GM12878 (cell line): ENCODE results near the gene ALG2. TPM values are rescaled to one million over a fixed set of nuclear protein-coding genes. Genes with fewer than 3 reads are reported as not detected.

ENCODE experiments used
- BCL11A ChIP-seq: IDR thresholded peaks from 2 replicates; pipeline ENCODE4 v1.6.1; 2011; ENCODE audit warnings: low read depth, low read length
- CREM ChIP-seq: IDR thresholded peaks from 2 replicates; pipeline ENCODE4 v1.6.1; 2014; ENCODE audit warnings: antibody characterized with exemption, low read depth
- E4F1 ChIP-seq: fragments of 450-650 bp; IDR thresholded peaks from 2 replicates; pipeline ENCODE4 v1.6.1; 2018; ENCODE audit warnings: borderline replicate concordance, mild to moderate bottlenecking; ENCODE audit not compliant: partially characterized antibody
- EP300 ChIP-seq, 2 experiments: fragments of 150-350 bp in 1 of 2; IDR thresholded peaks; 2 replicates each; pipeline ENCODE4 v1.6.1; 2011 to 2012; ENCODE audit warnings: low read depth in 2 of 2, low read length in 2 of 2, borderline replicate concordance in 1 of 2, improper control_type of control experiment in 1 of 2, inconsistent platforms in 1 of 2; ENCODE audit not compliant: control insufficient read depth in 1 of 2
- IRF4 ChIP-seq: IDR thresholded peaks from 2 replicates; pipeline ENCODE4 v1.6.1; 2011; ENCODE audit warnings: low read depth, low read length
- LARP7 ChIP-seq: fragments of 450-650 bp; IDR thresholded peaks from 2 replicates; pipeline ENCODE4 v1.6.1; 2017; ENCODE audit warnings: mild to moderate bottlenecking
- MTA2 ChIP-seq: fragments of 450-650 bp; IDR thresholded peaks from 2 replicates; pipeline ENCODE4 v1.6.1; 2016; ENCODE audit warnings: low read depth, mild to moderate bottlenecking, moderate library complexity
- MYB ChIP-seq: fragments of 150-350 bp; IDR thresholded peaks from 2 replicates; pipeline ENCODE4 v1.6.1; 2014; ENCODE audit warnings: mild to moderate bottlenecking, low read depth, low read length, borderline replicate concordance
- NFYB ChIP-seq: IDR thresholded peaks from 2 replicates; pipeline ENCODE4 v1.6.1; 2011; ENCODE audit warnings: low read depth, mild to moderate bottlenecking, low read length, improper control_type of control experiment, moderate library complexity; ENCODE audit not compliant: insufficient read depth
- NR2F1 ChIP-seq: fragments of 450-650 bp; conservative IDR thresholded peaks from 2 replicates; pipeline ENCODE4 v1.6.1; 2017; ENCODE audit warnings: mild to moderate bottlenecking
- POU2F2 ChIP-seq: IDR thresholded peaks from 3 replicates; pipeline ENCODE4 v1.6.1; 2011; ENCODE audit warnings: low read depth, mild to moderate bottlenecking, low read length, borderline replicate concordance
- RELA ChIP-seq: fragments of 450-650 bp; IDR thresholded peaks from 2 replicates; pipeline ENCODE4 v1.8.0; 2014; ENCODE audit warnings: borderline replicate concordance; ENCODE audit not compliant: partially characterized antibody
- RUNX3 ChIP-seq: IDR thresholded peaks from 2 replicates; pipeline ENCODE4 v1.6.1; 2012; ENCODE audit warnings: low read length, inconsistent platforms
- SMAD5 ChIP-seq: IDR thresholded peaks from 2 replicates; pipeline ENCODE4 v1.6.1; 2016; ENCODE audit warnings: antibody characterized with exemption, low read depth
- SREBF1 ChIP-seq: IDR thresholded peaks from 2 replicates; pipeline ENCODE4 v1.6.1; 2012; ENCODE audit warnings: mild to moderate bottlenecking, low read length
- TBL1XR1 ChIP-seq: IDR thresholded peaks from 2 replicates; pipeline ENCODE4 v1.6.1; 2012; ENCODE audit warnings: low read depth, low read length, improper control_type of control experiment
- WRNIP1 ChIP-seq: IDR thresholded peaks from 2 replicates; pipeline ENCODE4 v1.6.1; 2011; ENCODE audit warnings: low read depth, low read length, improper control_type of control experiment, borderline replicate concordance
- polyA plus RNA-seq, 11 experiments: library from polyadenylated mRNA; depleted of rRNA in 4 of 11; unstranded in 6 of 11; stranded (reverse) in 5 of 11; fragments of >200 nt; fragmentation: Nextera tagmentation in 4 of 11; fragmentation: Illumina TruSeq in 1 of 11; extraction: Ambion mirVana in 4 of 11; extraction: Trizol in 1 of 11; gene quantifications; 1 replicate in 1 of 11; 2 replicates in 10 of 11; pipeline versions ENCODE4 v1.2.1 to v1.2.3, GENCODE V29; 2011 to 2016; ENCODE audit warnings: inconsistent platforms in 2 of 11, missing spikeins in 2 of 11, low read depth in 1 of 11
- total RNA-seq, 4 experiments: library from RNA; depleted of rRNA in 3 of 4; stranded (reverse); fragments of >200 nt in 3 of 4; fragmentation: Illumina TruSeq in 1 of 4; extraction: Trizol in 1 of 4; gene quantifications; 2 replicates each; pipeline versions ENCODE4 v1.2.1 to v1.2.3, GENCODE V29; 2013 to 2021
- TF ChIP-seq, protein P1 (sequence below): fragments of 450-650 bp; IDR thresholded peaks from 2 replicates; pipeline ENCODE4 v1.6.1; 2016; ENCODE audit warnings: mild to moderate bottlenecking
- TF ChIP-seq, protein P2 (sequence below): IDR thresholded peaks from 2 replicates; pipeline ENCODE4 v1.6.1; 2012; ENCODE audit warnings: low read depth, low read length, improper control_type of control experiment
- TF ChIP-seq, protein P3 (sequence below): IDR thresholded peaks from 2 replicates; pipeline ENCODE4 v1.6.1; 2012; ENCODE audit warnings: low read length, inconsistent platforms

The ALG2 gene
- total and polyA plus RNA-seq, 10 of the 15 experiments (the other 5 are each of a cell fraction or from before 2014, with no cell fraction given), result 8.8 to 52.5 (median 38.6) TPM

DNA sequence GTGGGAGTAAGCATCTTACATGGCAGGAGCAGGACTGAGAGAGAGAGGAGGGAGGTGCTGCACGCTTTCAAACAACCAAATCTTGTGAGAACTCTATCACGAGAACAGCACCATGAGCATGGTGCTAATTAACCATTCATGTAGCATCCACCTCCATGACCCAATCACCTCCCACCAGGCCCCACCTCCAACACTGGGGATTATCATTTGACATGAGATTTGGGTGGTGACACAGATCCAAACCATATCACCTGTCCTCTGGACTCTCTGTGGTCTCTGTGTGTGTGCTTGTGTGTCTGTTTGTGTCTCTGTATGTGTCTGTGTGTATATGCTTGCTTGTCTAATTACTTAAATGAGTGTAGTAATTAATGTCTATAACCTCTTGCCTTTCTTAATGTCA is 31.4 kb upstream of the ALG2 start (continued):
- TF ChIP-seq E4F1 (no peak), SREBF1 (no peak), MTA2 (peak; percentile 59; the same call in 1 of the 2 replicates), CREM (peak; percentile 15; the same call in 1 of the 2 replicates), IRF4 (peak; percentile 60; the same call in 1 of the 2 replicates), EP300 (IDR thresholded peaks at IDR 0.05; ENCODE audit: borderline replicate concordance in 1 of 2, control insufficient read depth in 1 of 2, low read depth in 2 of 2, low read length in 2 of 2) (peak; percentile 48 to 69; a peak in 2 of 4 replicates), RUNX3 (peak; percentile 74; the same call in 1 of the 2 replicates), NR2F1 (peak; percentile 53), LARP7 (0 out of 2 replicates have a peak, but pooled peaks have one; percentile 9), SMAD5 (0 out of 2 replicates have a peak, but pooled peaks have one; percentile 11), NFYB (0 out of 2 replicates have a peak, but pooled peaks have one; percentile 42), POU2F2 (peak; percentile 72; the same call in 1 of the 3 replicates), WRNIP1 (0 out of 2 replicates have a peak, but pooled peaks have one; percentile 65), RELA (no peak), TBL1XR1 (no peak), BCL11A (peak; percentile 48; the same call in 1 of the 2 replicates), MYB (no peak)
- TF ChIP-seq, protein P1, sequence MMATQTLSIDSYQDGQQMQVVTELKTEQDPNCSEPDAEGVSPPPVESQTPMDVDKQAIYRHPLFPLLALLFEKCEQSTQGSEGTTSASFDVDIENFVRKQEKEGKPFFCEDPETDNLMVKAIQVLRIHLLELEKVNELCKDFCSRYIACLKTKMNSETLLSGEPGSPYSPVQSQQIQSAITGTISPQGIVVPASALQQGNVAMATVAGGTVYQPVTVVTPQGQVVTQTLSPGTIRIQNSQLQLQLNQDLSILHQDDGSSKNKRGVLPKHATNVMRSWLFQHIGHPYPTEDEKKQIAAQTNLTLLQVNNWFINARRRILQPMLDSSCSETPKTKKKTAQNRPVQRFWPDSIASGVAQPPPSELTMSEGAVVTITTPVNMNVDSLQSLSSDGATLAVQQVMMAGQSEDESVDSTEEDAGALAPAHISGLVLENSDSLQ, result peak; percentile 13; the same call in 1 of the 2 replicates
- TF ChIP-seq, protein P2, sequence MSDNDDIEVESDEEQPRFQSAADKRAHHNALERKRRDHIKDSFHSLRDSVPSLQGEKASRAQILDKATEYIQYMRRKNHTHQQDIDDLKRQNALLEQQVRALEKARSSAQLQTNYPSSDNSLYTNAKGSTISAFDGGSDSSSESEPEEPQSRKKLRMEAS, result no peak; the same call in 1 of the 2 replicates
- TF ChIP-seq, protein P3, sequence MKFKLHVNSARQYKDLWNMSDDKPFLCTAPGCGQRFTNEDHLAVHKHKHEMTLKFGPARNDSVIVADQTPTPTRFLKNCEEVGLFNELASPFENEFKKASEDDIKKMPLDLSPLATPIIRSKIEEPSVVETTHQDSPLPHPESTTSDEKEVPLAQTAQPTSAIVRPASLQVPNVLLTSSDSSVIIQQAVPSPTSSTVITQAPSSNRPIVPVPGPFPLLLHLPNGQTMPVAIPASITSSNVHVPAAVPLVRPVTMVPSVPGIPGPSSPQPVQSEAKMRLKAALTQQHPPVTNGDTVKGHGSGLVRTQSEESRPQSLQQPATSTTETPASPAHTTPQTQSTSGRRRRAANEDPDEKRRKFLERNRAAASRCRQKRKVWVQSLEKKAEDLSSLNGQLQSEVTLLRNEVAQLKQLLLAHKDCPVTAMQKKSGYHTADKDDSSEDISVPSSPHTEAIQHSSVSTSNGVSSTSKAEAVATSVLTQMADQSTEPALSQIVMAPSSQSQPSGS, result peak; percentile 43; the same call in 1 of the 2 replicates
